H9 (cell line): ENCODE results near the gene MCCC1. TPM values are rescaled to one million over a fixed set of nuclear protein-coding genes. Genes with fewer than 3 reads are reported as not detected.
"Not testable (repeated sequence)": the region's sequence is repeated elsewhere in the genome, so short reads cannot be mapped to it uniquely, and the experiment has no call there.

Source experiments
- DNase-seq: peaks from one replicate; pipeline ENCODE4 v3.0.0-alpha.2; 2017
- H2AFZ ChIP-seq: one replicate; pipeline ENCODE4 v1.6.1; 2013; ENCODE audit warnings: mild to moderate bottlenecking, low read length, control low read depth, moderate library complexity
- H2AK5ac ChIP-seq: 2 replicates; pipeline ENCODE4 v1.6.1; 2013; ENCODE audit warnings: low read length, control low read depth, mixed read lengths; ENCODE audit not compliant: insufficient read length
- H2BK120ac ChIP-seq: one replicate; pipeline ENCODE4 v1.6.1; 2013; ENCODE audit warnings: low read depth, mild to moderate bottlenecking, low read length, control low read depth, inconsistent platforms; ENCODE audit not compliant: poor library complexity, severe bottlenecking
- H2BK12ac ChIP-seq: 2 replicates; pipeline ENCODE4 v1.6.1; 2013; ENCODE audit warnings: low read length, control low read depth, mixed read lengths, low read depth; ENCODE audit not compliant: insufficient read length
- H2BK15ac ChIP-seq: 2 replicates; pipeline ENCODE4 v1.6.1; 2013; ENCODE audit warnings: low read depth, low read length, control low read depth
- H2BK20ac ChIP-seq: one replicate; pipeline ENCODE4 v1.6.1; 2013; ENCODE audit warnings: low read depth, mild to moderate bottlenecking, low read length, control low read depth, inconsistent platforms; ENCODE audit not compliant: poor library complexity, severe bottlenecking
- H2BK5ac ChIP-seq: 2 replicates; pipeline ENCODE4 v1.6.1; 2013; ENCODE audit warnings: low read length, control low read depth, mixed read lengths; ENCODE audit not compliant: insufficient read length
- H3K14ac ChIP-seq: 2 replicates; pipeline ENCODE4 v1.6.1; 2013; ENCODE audit warnings: low read length, control low read depth; ENCODE audit not compliant: insufficient read depth
- H3K18ac ChIP-seq: 2 replicates; pipeline ENCODE4 v1.6.1; 2013; ENCODE audit warnings: low read depth, mild to moderate bottlenecking, mixed read lengths, low read length, control low read depth; ENCODE audit not compliant: insufficient read length
- H3K23ac ChIP-seq: 2 replicates; pipeline ENCODE4 v1.6.1; 2013; ENCODE audit warnings: low read length, control low read depth, mixed read lengths, low read depth; ENCODE audit not compliant: insufficient read length
- H3K23me2 ChIP-seq: 2 replicates; pipeline ENCODE4 v1.6.1; 2013; ENCODE audit warnings: low read depth, mild to moderate bottlenecking, mixed read lengths, low read length, control low read depth; ENCODE audit not compliant: insufficient read length, poor library complexity, severe bottlenecking
- H3K27ac ChIP-seq: 2 replicates; pipeline ENCODE4 v1.5.1; 2013; ENCODE audit warnings: low read length, control low read depth, mixed read lengths, low read depth; ENCODE audit not compliant: insufficient read length
- H3K27me3 ChIP-seq: 2 replicates; pipeline ENCODE4 v1.6.1; 2013; ENCODE audit warnings: low read length, control low read depth, inconsistent platforms; ENCODE audit not compliant: insufficient read depth
- H3K4ac ChIP-seq: 2 replicates; pipeline ENCODE4 v1.6.1; 2013; ENCODE audit warnings: low read depth, mild to moderate bottlenecking, control low read depth, inconsistent platforms, low read length, moderate library complexity
- H3K4me1 ChIP-seq: 2 replicates; pipeline ENCODE4 v1.6.1; 2013; ENCODE audit warnings: low read length, control low read depth, inconsistent platforms; ENCODE audit not compliant: insufficient read depth
- H3K4me2 ChIP-seq: 2 replicates; pipeline ENCODE4 v1.6.1; 2013; ENCODE audit warnings: low read length, control low read depth, mixed read lengths; ENCODE audit not compliant: insufficient read length, insufficient read depth
- H3K56ac ChIP-seq: 2 replicates; pipeline ENCODE4 v1.6.1; 2013; ENCODE audit warnings: low read depth, mild to moderate bottlenecking, mixed read lengths, low read length, control low read depth; ENCODE audit not compliant: insufficient read length
- H3K79me1 ChIP-seq: 2 replicates; pipeline ENCODE4 v1.6.1; 2013; ENCODE audit warnings: low read depth, mild to moderate bottlenecking, moderate library complexity, low read length, control low read depth, inconsistent platforms; ENCODE audit not compliant: insufficient read depth, poor library complexity, severe bottlenecking
- H3K79me2 ChIP-seq: 2 replicates; pipeline ENCODE4 v1.6.1; 2013; ENCODE audit warnings: low read length, control low read depth, inconsistent platforms; ENCODE audit not compliant: insufficient read depth
- H3K9ac ChIP-seq: 2 replicates; pipeline ENCODE4 v1.6.1; 2013; ENCODE audit warnings: low read length, control low read depth, mixed read lengths; ENCODE audit not compliant: insufficient read length; ENCODE audit errors: extremely low read depth
- H3K9me3 ChIP-seq: one replicate; pipeline ENCODE4 v1.6.1; 2013; ENCODE audit warnings: low read depth, low read length, inconsistent platforms; ENCODE audit not compliant: control insufficient read depth
- H3T11ph ChIP-seq: one replicate; pipeline ENCODE4 v1.6.1; 2013; ENCODE audit warnings: mild to moderate bottlenecking, low read length, control low read depth, inconsistent platforms
- H4K20me1 ChIP-seq: one replicate; pipeline ENCODE4 v1.6.1; 2013; ENCODE audit not compliant: control insufficient read depth, insufficient read length, insufficient read depth
- H4K5ac ChIP-seq: 2 replicates; pipeline ENCODE4 v1.6.1; 2013; ENCODE audit warnings: low read depth, mild to moderate bottlenecking, mixed read lengths, low read length, control low read depth; ENCODE audit not compliant: insufficient read length
- H4K8ac ChIP-seq: replicated peaks from 2 replicates; pipeline ENCODE4 v1.6.1; 2013; ENCODE audit warnings: low read length, control low read depth, mixed read lengths, low read depth; ENCODE audit not compliant: insufficient read length
- H4K91ac ChIP-seq: 2 replicates; pipeline ENCODE4 v1.6.1; 2013; ENCODE audit warnings: low read depth, mild to moderate bottlenecking, moderate library complexity, mixed read lengths, low read length, control low read depth; ENCODE audit not compliant: insufficient read length
- H3K27ac Mint-ChIP-seq, 3 experiments: 2 replicates in 2 of 3; 3 replicates in 1 of 3; pipeline ENCODE4 v1.8.0; 2020 to 2021; ENCODE audit warnings: mixed read lengths in 3 of 3, mild to moderate bottlenecking in 1 of 3, moderate library complexity in 1 of 3
- H3K27me3 Mint-ChIP-seq: 2 replicates; pipeline ENCODE4 v1.8.0; 2021; ENCODE audit warnings: low read depth, mild to moderate bottlenecking, moderate library complexity, mixed read lengths
- H3K36me3 Mint-ChIP-seq, 3 experiments: 2 replicates in 2 of 3; 3 replicates in 1 of 3; pipeline ENCODE4 v1.8.0; 2020 to 2021; ENCODE audit warnings: low read depth in 3 of 3, mixed read lengths in 3 of 3; ENCODE audit not compliant: insufficient read depth in 1 of 3
- H3K4me1 Mint-ChIP-seq, 2 experiments: 2 replicates each; pipeline ENCODE4 v1.8.0; 2020; ENCODE audit warnings: mixed read lengths in 2 of 2
- H3K4me3 Mint-ChIP-seq, 2 experiments: 2 replicates in 1 of 2; 3 replicates in 1 of 2; pipeline ENCODE4 v1.8.0; 2020 to 2021; ENCODE audit warnings: mild to moderate bottlenecking in 2 of 2, mixed read lengths in 2 of 2, moderate library complexity in 1 of 2
- H3K9me3 Mint-ChIP-seq, 2 experiments: 2 replicates in 1 of 2; 3 replicates in 1 of 2; pipeline ENCODE4 v1.8.0; 2020; ENCODE audit warnings: mild to moderate bottlenecking in 2 of 2, mixed read lengths in 2 of 2, moderate library complexity in 1 of 2
- WGBS: extraction: QIAGEN DNeasy Blood & Tissue Kit; methylation state at CpG from one replicate; pipeline ENCODE4 v1.1.7; 2013; ENCODE audit warnings: missing lambda C conversion rate, low lambda C conversion rate, mixed read lengths; ENCODE audit not compliant: insufficient read length; ENCODE audit errors: extremely low coverage; 5-methylcytosine and 5-hydroxymethylcytosine counted together
- total RNA-seq: library from RNA; stranded (reverse); gene quantifications from 2 replicates; pipeline ENCODE4 v1.2.1, GENCODE V29; 2021

MCCC1 gene
- total RNA-seq, 1 experiment from 2014 or later = 18.3 TPM

DNA sequence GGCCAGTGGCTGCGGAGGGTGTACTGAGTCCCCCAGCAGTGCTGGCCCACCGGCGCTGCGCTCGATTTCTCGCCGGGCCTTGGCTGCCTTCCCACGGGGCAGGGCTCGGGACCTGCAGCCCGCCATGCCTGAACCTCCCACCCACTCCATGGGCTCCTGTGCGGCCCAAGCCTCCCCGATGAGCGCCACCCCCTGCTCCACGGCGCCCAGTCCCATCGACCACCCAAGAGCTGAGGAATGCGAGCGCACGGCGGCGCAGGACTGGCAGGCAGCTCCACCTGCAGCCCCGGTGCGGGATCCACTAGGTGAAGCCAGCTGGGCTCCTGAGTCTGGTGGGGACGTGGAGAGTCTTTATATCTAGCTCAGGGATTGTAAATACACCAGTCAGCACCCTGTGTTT lies 1.7 kb upstream of the MCCC1 start:
- not testable (repeated sequence) for H2BK15ac ChIP-seq, H3K9ac ChIP-seq, H3K23ac ChIP-seq, H3K79me1 ChIP-seq, H2BK12ac ChIP-seq, H3K4ac ChIP-seq, H2BK120ac ChIP-seq, H3K23me2 ChIP-seq, H3K18ac ChIP-seq, H3K79me2 ChIP-seq, H3K9me3 Mint-ChIP-seq, H2BK5ac ChIP-seq, DNase-seq, H2AFZ ChIP-seq, H3K36me3 Mint-ChIP-seq, H3T11ph ChIP-seq, H4K8ac ChIP-seq, H3K56ac ChIP-seq, H3K4me3 Mint-ChIP-seq, H3K27me3 ChIP-seq, H4K91ac ChIP-seq, H3K27ac Mint-ChIP-seq, H4K5ac ChIP-seq, H2AK5ac ChIP-seq, H3K4me2 ChIP-seq, H3K14ac ChIP-seq, H2BK20ac ChIP-seq, H3K4me1 ChIP-seq, H3K27ac ChIP-seq, H3K27me3 Mint-ChIP-seq, H4K20me1 ChIP-seq, H3K9me3 ChIP-seq
- no CpG with 5 or more reads among the region's 24 CpGs for WGBS
- peaks cover 20 to 22% of the 10 kb centered on the region in 2 experiments for H3K4me1 Mint-ChIP-seq
